ENCODE data around the gene TSPAN32. TPM values are rescaled to one million over a fixed set of nuclear protein-coding genes. Genes with fewer than 3 reads are reported as not detected.

The TSPAN32 gene
- total and polyA plus RNA-seq, 2 donors (not counting 1 experiment from before 2014, with no cell fraction given), result 0.17 TPM; not detected in 1

DNA sequence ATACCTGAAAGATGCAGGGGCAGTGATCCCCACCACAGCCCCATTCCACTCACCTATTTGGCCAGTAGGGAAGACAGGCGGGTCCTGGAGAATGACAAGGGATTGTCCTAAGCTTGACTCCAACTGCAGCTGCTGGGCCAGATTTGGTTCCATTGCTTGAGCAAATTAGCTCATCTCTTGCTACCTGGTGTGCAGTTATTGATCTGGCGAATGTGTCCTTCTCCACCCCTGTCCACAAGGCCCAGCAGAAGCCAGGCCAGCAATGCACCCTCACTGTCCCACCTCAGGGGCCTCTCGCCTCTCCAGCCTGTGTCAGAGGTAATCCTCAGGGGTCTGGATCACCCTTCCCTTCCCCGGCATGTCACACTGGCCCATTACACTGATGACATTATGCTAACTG, 23.3 kb downstream of the TSPAN32 start:
- H3K4me1 ChIP-seq (ENCODE audit: control insufficient read depth, extremely low read depth, insufficient read depth, low read length), result no peaks in the 10 kb centered on the region
- H3K4me3 ChIP-seq (replicated peaks in 1 of 4; ENCODE audit: control extremely low read depth in 1 of 4, insufficient read depth in 1 of 4, low read depth in 3 of 4, low read length in 4 of 4), result no peak overlapping the region
- H3K27ac ChIP-seq (ENCODE audit: insufficient read depth, low read length), result no peak overlapping the region
- H4K20me1 ChIP-seq (ENCODE audit: control insufficient read depth, extremely low read depth, insufficient read depth, low read length), result no peaks in the 10 kb centered on the region
- H2AFZ ChIP-seq (ENCODE audit: low read length), result no peak overlapping the region
- no peaks in the 10 kb centered on the region for H3K9me3 ChIP-seq (ENCODE audit: control insufficient read depth, insufficient read depth, low read depth, low read length)
- H3K27me3 ChIP-seq (ENCODE audit: control insufficient read depth, insufficient read depth, low read length), result no peaks in the 10 kb centered on the region
- no peak overlapping the region for H3K4me2 ChIP-seq (ENCODE audit: extremely low read depth, insufficient read depth, low read length)
- H3K36me3 ChIP-seq (ENCODE audit: control insufficient read depth, insufficient read depth, low read length), result no peaks in the 10 kb centered on the region
- H3K9ac ChIP-seq (ENCODE audit: insufficient read depth, low read length), result no peak overlapping the region
- no peaks in the 10 kb centered on the region for H3K79me2 ChIP-seq (ENCODE audit: control insufficient read depth, insufficient read depth, low read length)
- TF ChIP-seq, protein P1, sequence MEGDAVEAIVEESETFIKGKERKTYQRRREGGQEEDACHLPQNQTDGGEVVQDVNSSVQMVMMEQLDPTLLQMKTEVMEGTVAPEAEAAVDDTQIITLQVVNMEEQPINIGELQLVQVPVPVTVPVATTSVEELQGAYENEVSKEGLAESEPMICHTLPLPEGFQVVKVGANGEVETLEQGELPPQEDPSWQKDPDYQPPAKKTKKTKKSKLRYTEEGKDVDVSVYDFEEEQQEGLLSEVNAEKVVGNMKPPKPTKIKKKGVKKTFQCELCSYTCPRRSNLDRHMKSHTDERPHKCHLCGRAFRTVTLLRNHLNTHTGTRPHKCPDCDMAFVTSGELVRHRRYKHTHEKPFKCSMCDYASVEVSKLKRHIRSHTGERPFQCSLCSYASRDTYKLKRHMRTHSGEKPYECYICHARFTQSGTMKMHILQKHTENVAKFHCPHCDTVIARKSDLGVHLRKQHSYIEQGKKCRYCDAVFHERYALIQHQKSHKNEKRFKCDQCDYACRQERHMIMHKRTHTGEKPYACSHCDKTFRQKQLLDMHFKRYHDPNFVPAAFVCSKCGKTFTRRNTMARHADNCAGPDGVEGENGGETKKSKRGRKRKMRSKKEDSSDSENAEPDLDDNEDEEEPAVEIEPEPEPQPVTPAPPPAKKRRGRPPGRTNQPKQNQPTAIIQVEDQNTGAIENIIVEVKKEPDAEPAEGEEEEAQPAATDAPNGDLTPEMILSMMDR (conservative IDR thresholded peaks at IDR 0.05 in 1 of 2, IDR thresholded peaks at IDR 0.05 in 1 of 2; ENCODE audit: low read depth in 1 of 2, low read length in 2 of 2), result no peak
- no peak for DNase-seq (ENCODE audit: low read depth in 2 of 2)

DNA sequence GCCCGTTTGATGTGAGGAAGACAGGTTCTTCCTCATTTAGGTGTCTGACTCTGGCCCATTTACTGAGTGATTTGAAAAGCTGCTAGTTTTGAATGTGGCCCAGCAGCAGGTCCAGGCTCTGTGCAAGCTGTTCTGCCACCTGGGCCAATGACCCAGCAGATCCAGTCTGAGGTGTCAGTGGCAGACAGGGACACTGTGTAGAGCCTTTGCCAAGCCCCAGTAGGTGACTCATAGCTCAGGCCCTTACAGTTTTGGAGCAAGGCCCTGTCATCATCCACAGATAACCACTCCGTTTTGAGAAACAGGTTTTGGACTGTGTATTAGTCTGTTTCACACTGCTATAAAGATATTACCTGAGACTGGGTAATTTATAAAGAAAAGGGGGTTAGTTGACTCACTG, 23.9 kb downstream of the TSPAN32 start:
- H3K27ac ChIP-seq (ENCODE audit: insufficient read depth, low read length), result no peak overlapping the region

DNA sequence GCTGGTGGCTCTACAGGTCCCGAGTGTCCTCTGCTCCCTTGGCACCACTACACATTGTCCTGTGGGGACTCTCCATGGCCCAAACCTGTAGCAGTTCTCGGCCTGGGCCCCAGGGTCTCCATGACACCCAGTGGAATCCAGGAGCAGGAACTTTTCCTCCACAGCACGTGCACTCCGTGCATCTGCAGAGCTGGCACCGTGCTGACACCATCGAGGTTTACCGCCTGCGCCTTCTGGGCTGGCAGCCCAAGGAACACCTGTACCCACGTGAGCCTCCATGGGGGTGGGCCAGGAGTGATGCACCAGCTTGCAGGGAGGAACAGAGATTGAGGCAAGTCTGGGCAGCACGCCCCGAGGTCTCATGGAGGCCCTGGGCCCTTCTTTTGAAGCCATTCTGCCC, 25.2 kb downstream of the TSPAN32 start:
- H2AFZ ChIP-seq (ENCODE audit: low read length), result no peak overlapping the region
- no peak for DNase-seq (ENCODE audit: low read depth in 2 of 2)
- H3K36me3 ChIP-seq (ENCODE audit: control insufficient read depth, insufficient read depth, low read length), result no peaks in the 10 kb centered on the region
- H3K9me3 ChIP-seq (ENCODE audit: control insufficient read depth, insufficient read depth, low read depth, low read length), result no peaks in the 10 kb centered on the region
- no peaks in the 10 kb centered on the region for H3K79me2 ChIP-seq (ENCODE audit: control insufficient read depth, insufficient read depth, low read length)
- no peak overlapping the region for H3K4me2 ChIP-seq (ENCODE audit: extremely low read depth, insufficient read depth, low read length)
- H3K9ac ChIP-seq (ENCODE audit: insufficient read depth, low read length), result no peak overlapping the region
- no peaks in the 10 kb centered on the region for H3K27me3 ChIP-seq (ENCODE audit: control insufficient read depth, insufficient read depth, low read length)
- H4K20me1 ChIP-seq (ENCODE audit: control insufficient read depth, extremely low read depth, insufficient read depth, low read length), result no peaks in the 10 kb centered on the region
- no peak overlapping the region for H3K4me3 ChIP-seq (replicated peaks in 1 of 4; ENCODE audit: control extremely low read depth in 1 of 4, insufficient read depth in 1 of 4, low read depth in 3 of 4, low read length in 4 of 4)
- no peaks in the 10 kb centered on the region for H3K4me1 ChIP-seq (ENCODE audit: control insufficient read depth, extremely low read depth, insufficient read depth, low read length)
- no peak for TF ChIP-seq EZH2 (IDR thresholded peaks at IDR 0.05; ENCODE audit: low read length, missing control alignments)
- TF ChIP-seq, protein P1 (conservative IDR thresholded peaks at IDR 0.05 in 1 of 2, IDR thresholded peaks at IDR 0.05 in 1 of 2; ENCODE audit: low read depth in 1 of 2, low read length in 2 of 2), result no peak
- H3K27ac ChIP-seq (ENCODE audit: insufficient read depth, low read length), result no peak overlapping the region

More for the DNA sequence above, 23.9 kb downstream of the TSPAN32 start:
- Histone ChIP-seq H3K36me3 (ENCODE audit: control insufficient read depth, insufficient read depth, low read length) (no peaks in the 10 kb centered on the region), H3K4me3 (replicated peaks in 1 of 4; ENCODE audit: control extremely low read depth in 1 of 4, insufficient read depth in 1 of 4, low read depth in 3 of 4, low read length in 4 of 4) (no peak overlapping the region), H3K9ac (ENCODE audit: insufficient read depth, low read length) (no peak overlapping the region), H2AFZ (ENCODE audit: low read length) (no peak overlapping the region), H4K20me1 (ENCODE audit: control insufficient read depth, extremely low read depth, insufficient read depth, low read length) (no peaks in the 10 kb centered on the region), H3K9me3 (ENCODE audit: control insufficient read depth, insufficient read depth, low read depth, low read length) (no peaks in the 10 kb centered on the region), H3K4me2 (ENCODE audit: extremely low read depth, insufficient read depth, low read length) (no peak overlapping the region), H3K27me3 (ENCODE audit: control insufficient read depth, insufficient read depth, low read length) (no peaks in the 10 kb centered on the region), H3K79me2 (ENCODE audit: control insufficient read depth, insufficient read depth, low read length) (no peaks in the 10 kb centered on the region), H3K4me1 (ENCODE audit: control insufficient read depth, extremely low read depth, insufficient read depth, low read length) (no peaks in the 10 kb centered on the region)
- TF ChIP-seq, protein P1 (conservative IDR thresholded peaks at IDR 0.05 in 1 of 2, IDR thresholded peaks at IDR 0.05 in 1 of 2; ENCODE audit: low read depth in 1 of 2, low read length in 2 of 2), result no peak
- TF ChIP-seq EZH2 (IDR thresholded peaks at IDR 0.05; ENCODE audit: low read length, missing control alignments), result no peak
- DNase-seq (ENCODE audit: low read depth in 2 of 2), result peak; percentile 29 to 58

Data from fibroblast of lung (primary cell).